Lung (tissue), 13 donors: ENCODE measurements around the gene HIF3A. TPM values are rescaled to one million over a fixed set of nuclear protein-coding genes. Genes with fewer than 3 reads are reported as not detected.

ENCODE experiments used
- ATAC-seq: fragments of 200-7000 bp; cut with Tn5 transposase; one replicate; pipeline ENCODE4 v1.9.1; 2020; ENCODE audit warnings: moderate number of reproducible peaks; ENCODE audit not compliant: insufficient read depth, low FRiP score
- DNase-seq, 3 donors: peaks; one replicate each; pipeline ENCODE4 v3.0.0-alpha.2; 2013 to 2017
- H3K27ac ChIP-seq, 2 donors: one replicate each; pipeline ENCODE4 v1.5.1; 2013; ENCODE audit warnings: mild to moderate bottlenecking in 2 of 2, moderate library complexity in 2 of 2, control low read depth in 1 of 2, inconsistent platforms in 1 of 2, low read depth in 1 of 2, low read length in 1 of 2
- H3K27me3 ChIP-seq, 3 donors: one replicate each; pipeline ENCODE4 v1.5.1; 2013; ENCODE audit warnings: low read length in 2 of 3; ENCODE audit not compliant: control insufficient read depth in 3 of 3, insufficient read depth in 3 of 3
- H3K36me3 ChIP-seq, 4 donors: one replicate each; pipeline ENCODE4 v1.5.1; 2013; ENCODE audit warnings: low read length in 4 of 4, mild to moderate bottlenecking in 1 of 4, moderate library complexity in 1 of 4; ENCODE audit not compliant: control insufficient read depth in 4 of 4, insufficient read depth in 4 of 4
- H3K4me1 ChIP-seq, 5 donors: one replicate each; pipeline ENCODE4 v1.5.1; 2013; ENCODE audit warnings: low read length in 5 of 5, mild to moderate bottlenecking in 2 of 5, moderate library complexity in 1 of 5; ENCODE audit not compliant: control insufficient read depth in 5 of 5, insufficient read depth in 5 of 5
- H3K4me3 ChIP-seq: one replicate; pipeline ENCODE4 v1.5.1; 2013; ENCODE audit warnings: mild to moderate bottlenecking, control low read depth, moderate library complexity
- H3K9ac ChIP-seq, 2 donors: one replicate each; pipeline ENCODE4 v1.5.1; 2013; ENCODE audit warnings: low read length in 2 of 2, control low read depth in 1 of 2; ENCODE audit not compliant: insufficient read depth in 1 of 2
- H3K9me3 ChIP-seq, 4 donors: one replicate each; pipeline ENCODE4 v1.5.1; 2013; ENCODE audit warnings: low read length in 3 of 4, mild to moderate bottlenecking in 1 of 4, moderate library complexity in 1 of 4; ENCODE audit not compliant: control insufficient read depth in 4 of 4, insufficient read depth in 3 of 4
- CTCF ChIP-seq: IDR thresholded peaks from 2 replicates; pipeline ENCODE4 v1.5.1; 2012; ENCODE audit warnings: mild to moderate bottlenecking; ENCODE audit errors: control extremely low read depth, extremely low read depth
- WGBS, 2 donors: extraction: QIAGEN DNeasy Blood & Tissue Kit; methylation state at CpG; one replicate each; pipeline ENCODE4 v1.1.7; 2013; 5-methylcytosine and 5-hydroxymethylcytosine counted together
- polyA plus RNA-seq, 2 donors: library from polyadenylated mRNA; stranded (reverse); fragments of 200-250 nt; gene quantifications; one replicate each; pipeline ENCODE4 v1.2.1, GENCODE V29; 2013
- small RNA-seq: library from RNA; depleted of rRNA; stranded (forward); fragments of <200 nt; gene quantifications from one replicate; pipeline ENCODE3, GENCODE V24; 2014; ENCODE audit warnings: low replicate concordance
- total RNA-seq, 2 donors: library from RNA; depleted of rRNA in 1 of 2; stranded (reverse); fragments of >200 nt in 1 of 2; gene quantifications; one replicate each; pipeline ENCODE4 v1.2.1, GENCODE V29; 2014 to 2021
- donor health status: control.
- donor health status: control.
- donor health status: Bipolar disorder and iron deficiency.
- donor health status: healthy.
- donor health status: DM: yes; HTN: yes; CAD: no.

Gene HIF3A
- total and polyA plus RNA-seq, 4 donors, result 24.1 to 315 (median 63.4) TPM

GRCh38 chr19:46392252-46392801, 95.5 kb downstream of the HIF3A start:
- no peak for TF ChIP-seq CTCF
- no peak overlapping the region for H3K4me3 ChIP-seq
- H3K9ac ChIP-seq, result peak overlapping the region in 1 of 2 donors; percentile 18
- ATAC-seq (no peak), DNase-seq (peak; percentile 88 to 98 (median 95))
- 56 to 74% methylated on average over 21 of the region's 21 CpGs for WGBS, 2 donors
- H3K4me1 ChIP-seq, result peaks cover 0 to 35% (median 5%) of the 10 kb centered on the region in 5 donors
- H3K27ac ChIP-seq, result no peak overlapping the region
- H3K27me3 ChIP-seq, result no peaks in the 10 kb centered on the region
- H3K9me3 ChIP-seq, result no peaks in the 10 kb centered on the region
- H3K36me3 ChIP-seq, result peaks cover 8 to 46% (median 20%) of the 10 kb centered on the region in 4 donors

- no peak for TF ChIP-seq CTCF
- Histone ChIP-seq H3K27ac (no peak overlapping the region), H3K9ac (peak overlapping the region in 1 of 2 donors; percentile 18), H3K9me3 (no peaks in the 10 kb centered on the region), H3K4me1 (peaks cover 0 to 35% (median 5%) of the 10 kb centered on the region in 5 donors), H3K4me3 (no peak overlapping the region), H3K36me3 (peaks cover 8 to 41% (median 17%) of the 10 kb centered on the region in 4 donors), H3K27me3 (no peaks in the 10 kb centered on the region)
- DNase-seq (peak in 1 of 3 donors; percentile 45), ATAC-seq (no peak)
- 41 to 52% methylated on average over 4 of the region's 4 CpGs for WGBS, 2 donors
These were observed 96.0 kb downstream of the HIF3A start for GRCh38 chr19:46392837-46393236.

Small RNA genes within 50 kb of the gene (small RNA-seq; reads per million reads assigned to genes)
- not detected for gene RNU6-924P

Other genes starting within 250 kb of the HIF3A start
- not detected for gene IGFL3, start 172.4 kb upstream of the HIF3A start, total RNA-seq
- gene IGFL3, start 172.4 kb upstream of the HIF3A start, polyA plus RNA-seq, result not detected
- not detected for gene IGFL2, start 148.8 kb upstream of the HIF3A start, total RNA-seq
- not detected for gene IGFL2, start 148.8 kb upstream of the HIF3A start, polyA plus RNA-seq
- gene IGFL1, start 67.3 kb upstream of the HIF3A start, total RNA-seq, result not detected
- gene IGFL1, start 67.3 kb upstream of the HIF3A start, polyA plus RNA-seq, result not detected
- 10 to 100 TPM; 52.9 to 69.8 TPM for gene PPP5C, start 50.0 kb downstream of the HIF3A start, total RNA-seq
- gene PPP5C, start 50.0 kb downstream of the HIF3A start, polyA plus RNA-seq, result 10 to 100 TPM; 48.5 to 56.4 TPM
- 10 to 100 TPM; 19.7 to 45.7 TPM for gene CCDC8, start 116.5 kb downstream of the HIF3A start, total RNA-seq
- gene CCDC8, start 116.5 kb downstream of the HIF3A start, polyA plus RNA-seq, result 1 to 10 TPM; 3.9 to 6.2 TPM
- 1 to 10 TPM in 1 of 2 donors, under 1 TPM in 1; 0.77 to 1.2 TPM for gene PNMA8C, start 131.9 kb downstream of the HIF3A start, total RNA-seq
- gene PNMA8C, start 131.9 kb downstream of the HIF3A start, polyA plus RNA-seq, result under 1 TPM; 0.04 to 0.17 TPM
- 10 to 100 TPM in 1 of 2 donors, 1 to 10 TPM in 1; 8.4 to 13.1 TPM for gene PNMA8A, start 174.5 kb downstream of the HIF3A start, total RNA-seq
- 1 to 10 TPM in 1 of 2 donors, under 1 TPM in 1; 0.37 to 2.3 TPM for gene PNMA8A, start 174.5 kb downstream of the HIF3A start, polyA plus RNA-seq
- gene PNMA8B, start 198.8 kb downstream of the HIF3A start, total RNA-seq, result 1 to 10 TPM; 1.8 to 4.1 TPM
- under 1 TPM; 0.48 to 0.59 TPM for gene PNMA8B, start 198.8 kb downstream of the HIF3A start, polyA plus RNA-seq